Progenitor cell of endocrine pancreas (in vitro differentiated cells): ENCODE data around the gene KCNQ5. TPM values are rescaled to one million over a fixed set of nuclear protein-coding genes. Genes with fewer than 3 reads are reported as not detected.

Source experiments
- DNase-seq: peaks from one replicate; pipeline ENCODE4 v3.0.0; 2021; ENCODE audit warnings: low spot score; ENCODE audit not compliant: unreplicated experiment
- H3K27ac Mint-ChIP-seq: 2 replicates; pipeline ENCODE4 v1.8.0; 2021; ENCODE audit warnings: mild to moderate bottlenecking, moderate library complexity, mixed read lengths
- H3K27me3 Mint-ChIP-seq: 2 replicates; pipeline ENCODE4 v1.8.0; 2021; ENCODE audit warnings: mixed read lengths
- H3K36me3 Mint-ChIP-seq: 2 replicates; pipeline ENCODE4 v1.8.0; 2022; ENCODE audit warnings: mixed read lengths; ENCODE audit not compliant: insufficient read depth
- H3K4me1 Mint-ChIP-seq: 2 replicates; pipeline ENCODE4 v1.8.0; 2021; ENCODE audit warnings: low read depth, mixed read lengths
- H3K4me3 Mint-ChIP-seq: 2 replicates; pipeline ENCODE4 v1.8.0; 2021; ENCODE audit warnings: low read depth, mild to moderate bottlenecking, moderate library complexity, mixed read lengths
- H3K9me3 Mint-ChIP-seq: 2 replicates; pipeline ENCODE4 v1.8.0; 2021; ENCODE audit warnings: low read depth, mixed read lengths
- CTCF ChIP-seq: fragments of 200-600 bp; sonication (generic); IDR thresholded peaks from one replicate; pipeline ENCODE4 v1.5.0; 2021; ENCODE audit warnings: antibody characterized with exemption, mild to moderate bottlenecking; ENCODE audit not compliant: unreplicated experiment
- total RNA-seq: library from RNA; stranded (reverse); gene quantifications from 2 replicates; pipeline ENCODE4 v1.2.1, GENCODE V29; 2021

The KCNQ5 gene
- total RNA-seq, 1 donor from 2014 or later = 1.0 TPM

- no peaks in the 10 kb centered on the region for H3K36me3 Mint-ChIP-seq
- TF ChIP-seq CTCF = no peak
- H3K9me3 Mint-ChIP-seq = no peaks in the 10 kb centered on the region
- no peak overlapping the region for H3K4me3 Mint-ChIP-seq
- no peak for DNase-seq
- H3K27me3 Mint-ChIP-seq = no peaks in the 10 kb centered on the region
- no peak overlapping the region for H3K27ac Mint-ChIP-seq
- peaks cover 6% of the 10 kb centered on the region for H3K4me1 Mint-ChIP-seq
These were observed 124.4 kb downstream of the KCNQ5 start for GRCh38 chr6:72746276-72746675.

- Mint-ChIP-seq H3K4me3 (no peak overlapping the region), H3K9me3 (no peaks in the 10 kb centered on the region), H3K27me3 (no peaks in the 10 kb centered on the region), H3K36me3 (no peaks in the 10 kb centered on the region), H3K27ac (no peak overlapping the region), H3K4me1 (peaks cover 8% of the 10 kb centered on the region)
- no peak for DNase-seq
- no peak for TF ChIP-seq CTCF
These were observed 126.9 kb downstream of the KCNQ5 start for GRCh38 chr6:72748759-72749158.

- DNase-seq = no peak
- H3K4me1 Mint-ChIP-seq = peaks cover 3% of the 10 kb centered on the region
- no peaks in the 10 kb centered on the region for H3K27me3 Mint-ChIP-seq
- TF ChIP-seq CTCF = no peak
- H3K27ac Mint-ChIP-seq = no peak overlapping the region
- no peaks in the 10 kb centered on the region for H3K36me3 Mint-ChIP-seq
- H3K4me3 Mint-ChIP-seq = no peak overlapping the region
- no peaks in the 10 kb centered on the region for H3K9me3 Mint-ChIP-seq
These were observed 133.9 kb downstream of the KCNQ5 start for GRCh38 chr6:72755752-72756151.

GRCh38 chr6:72757048-72757447, 135.2 kb downstream of the KCNQ5 start:
- TF ChIP-seq CTCF = no peak
- Mint-ChIP-seq H3K36me3 (no peaks in the 10 kb centered on the region), H3K27me3 (no peaks in the 10 kb centered on the region), H3K9me3 (no peaks in the 10 kb centered on the region), H3K27ac (no peak overlapping the region), H3K4me1 (peaks cover 2% of the 10 kb centered on the region), H3K4me3 (no peak overlapping the region)
- no peak for DNase-seq

GRCh38 chr6:72757926-72758325, 136.1 kb downstream of the KCNQ5 start:
- no peaks in the 10 kb centered on the region for H3K36me3 Mint-ChIP-seq
- H3K4me1 Mint-ChIP-seq = no peaks in the 10 kb centered on the region
- H3K4me3 Mint-ChIP-seq = no peak overlapping the region
- no peak overlapping the region for H3K27ac Mint-ChIP-seq
- no peak for TF ChIP-seq CTCF
- DNase-seq = no peak
- no peaks in the 10 kb centered on the region for H3K9me3 Mint-ChIP-seq
- H3K27me3 Mint-ChIP-seq = no peaks in the 10 kb centered on the region
